Body of pancreas (tissue), 4 donors: ENCODE data around the gene TESMIN. TPM values are rescaled to one million over a fixed set of nuclear protein-coding genes. Genes with fewer than 3 reads are reported as not detected.

Experiments
- ATAC-seq: fragments of 150-250 bp; one replicate; pipeline ENCODE4 v1.9.1; 2016
- DNase-seq, 4 donors: peaks; one replicate each; pipeline ENCODE4 v3.0.0-alpha.2; 2019
- H3K27ac ChIP-seq, 4 donors: fragments of 200-600 bp; sonication (generic); 1 replicate in 3 of 4; 2 replicates in 1 of 4; pipeline versions ENCODE4 v1.5.1 to v1.6.1; 2016 to 2019; ENCODE audit warnings: mild to moderate bottlenecking in 1 of 4, mixed read lengths in 1 of 4, moderate library complexity in 1 of 4
- H3K27me3 ChIP-seq, 2 donors: fragments of 200-600 bp; sonication (generic); one replicate each; pipeline ENCODE4 v1.6.0; 2016; ENCODE audit warnings: mild to moderate bottlenecking in 1 of 2
- H3K36me3 ChIP-seq, 2 donors: fragments of 200-600 bp; sonication (generic); replicated peaks in 1 of 2; 2 replicates each; pipeline ENCODE4 v1.5.1; 2016; ENCODE audit warnings: low read depth in 2 of 2; ENCODE audit not compliant: insufficient read depth in 1 of 2
- H3K4me1 ChIP-seq: fragments of 200-600 bp; sonication (generic); one replicate; pipeline ENCODE4 v1.6.0; 2016
- H3K4me3 ChIP-seq, 2 donors: fragments of 200-600 bp; sonication (generic); 1 replicate in 1 of 2; 2 replicates in 1 of 2; pipeline ENCODE4 v1.5.1; 2016 to 2019
- H3K9me3 ChIP-seq, 3 donors: fragments of 200-600 bp; sonication (generic); 1 replicate in 2 of 3; 2 replicates in 1 of 3; pipeline ENCODE4 v1.5.1; 2016
- POLR2A ChIP-seq, 3 donors: fragments of 450-650 bp; IDR thresholded peaks; one replicate each; pipeline ENCODE4 v1.6.1; 2016; ENCODE audit warnings: antibody characterized with exemption in 3 of 3, mild to moderate bottlenecking in 2 of 3
- WGBS, 2 donors: methylation state at CpG; one replicate each; pipeline ENCODE4 v1.1.5; 2017; 5-methylcytosine and 5-hydroxymethylcytosine counted together
- intact Hi-C: fragments of 100-400 bp; cut with DNase I; formaldehyde crosslinking; loops from one replicate; pipeline ENCODE4 v1.15.1; 2023
- total RNA-seq, 2 donors: library from RNA; depleted of rRNA; stranded (reverse); fragments of >200 nt; gene quantifications; one replicate each; pipeline ENCODE4 v1.1.0, GENCODE V29; 2016
- TF ChIP-seq, protein P1 (sequence below), 7 experiments: fragments of 450-650 bp in 4 of 7; fragments of 200-600 bp in 3 of 7; sonication (generic) in 3 of 7; IDR thresholded peaks; one replicate each; pipeline ENCODE4 v1.5.1; 2016 to 2019; ENCODE audit warnings: antibody characterized with exemption in 7 of 7

TESMIN gene
- total RNA-seq, 2 donors from 2014 or later, result 1.6 to 7.9 TPM

DNA sequence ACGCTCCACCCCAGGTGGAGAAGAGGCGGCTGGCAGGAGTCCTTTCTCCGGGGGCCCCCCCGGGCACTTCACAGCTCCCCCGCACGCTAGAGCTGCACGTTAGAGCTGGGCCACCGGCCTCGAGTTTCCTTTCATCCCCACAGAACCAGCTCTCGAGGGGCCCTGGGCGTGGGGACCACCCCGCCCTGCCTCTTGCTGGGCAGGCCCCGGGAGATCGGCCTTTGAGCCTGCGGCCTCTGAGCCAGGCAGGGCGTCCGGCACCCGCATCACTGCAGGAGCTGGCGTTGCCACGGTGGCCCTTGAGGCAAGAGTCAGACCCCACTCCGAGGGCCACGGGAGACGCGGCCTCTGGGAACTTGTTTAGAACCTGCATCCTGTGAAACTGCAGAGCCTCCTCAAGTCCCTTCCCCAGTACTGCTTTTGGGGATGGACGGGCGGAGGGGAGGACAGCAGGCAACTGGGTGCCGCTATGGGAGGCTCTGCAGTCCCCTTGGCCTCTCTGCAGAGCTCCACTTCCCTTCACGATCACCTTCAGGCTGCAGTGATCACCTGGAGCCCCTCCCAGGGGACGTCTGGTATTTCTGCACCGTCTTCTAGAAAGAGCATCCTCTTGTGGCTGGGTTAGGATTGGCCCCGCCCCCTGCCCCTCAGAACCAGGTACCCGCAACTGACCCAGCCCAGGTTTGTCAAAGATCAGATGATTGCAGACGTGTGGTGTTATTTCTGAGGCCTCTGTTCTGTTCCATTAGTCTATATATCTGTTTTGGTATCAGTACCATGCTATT lies 80.9 kb downstream of the TESMIN start:
- intact Hi-C loops, result no loop called here
- TF ChIP-seq, protein P1, sequence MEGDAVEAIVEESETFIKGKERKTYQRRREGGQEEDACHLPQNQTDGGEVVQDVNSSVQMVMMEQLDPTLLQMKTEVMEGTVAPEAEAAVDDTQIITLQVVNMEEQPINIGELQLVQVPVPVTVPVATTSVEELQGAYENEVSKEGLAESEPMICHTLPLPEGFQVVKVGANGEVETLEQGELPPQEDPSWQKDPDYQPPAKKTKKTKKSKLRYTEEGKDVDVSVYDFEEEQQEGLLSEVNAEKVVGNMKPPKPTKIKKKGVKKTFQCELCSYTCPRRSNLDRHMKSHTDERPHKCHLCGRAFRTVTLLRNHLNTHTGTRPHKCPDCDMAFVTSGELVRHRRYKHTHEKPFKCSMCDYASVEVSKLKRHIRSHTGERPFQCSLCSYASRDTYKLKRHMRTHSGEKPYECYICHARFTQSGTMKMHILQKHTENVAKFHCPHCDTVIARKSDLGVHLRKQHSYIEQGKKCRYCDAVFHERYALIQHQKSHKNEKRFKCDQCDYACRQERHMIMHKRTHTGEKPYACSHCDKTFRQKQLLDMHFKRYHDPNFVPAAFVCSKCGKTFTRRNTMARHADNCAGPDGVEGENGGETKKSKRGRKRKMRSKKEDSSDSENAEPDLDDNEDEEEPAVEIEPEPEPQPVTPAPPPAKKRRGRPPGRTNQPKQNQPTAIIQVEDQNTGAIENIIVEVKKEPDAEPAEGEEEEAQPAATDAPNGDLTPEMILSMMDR (IDR thresholded peaks at IDR 0.05), result no peak
- no peak for TF ChIP-seq POLR2A (IDR thresholded peaks at IDR 0.05)
- no peak for ATAC-seq

DNA sequence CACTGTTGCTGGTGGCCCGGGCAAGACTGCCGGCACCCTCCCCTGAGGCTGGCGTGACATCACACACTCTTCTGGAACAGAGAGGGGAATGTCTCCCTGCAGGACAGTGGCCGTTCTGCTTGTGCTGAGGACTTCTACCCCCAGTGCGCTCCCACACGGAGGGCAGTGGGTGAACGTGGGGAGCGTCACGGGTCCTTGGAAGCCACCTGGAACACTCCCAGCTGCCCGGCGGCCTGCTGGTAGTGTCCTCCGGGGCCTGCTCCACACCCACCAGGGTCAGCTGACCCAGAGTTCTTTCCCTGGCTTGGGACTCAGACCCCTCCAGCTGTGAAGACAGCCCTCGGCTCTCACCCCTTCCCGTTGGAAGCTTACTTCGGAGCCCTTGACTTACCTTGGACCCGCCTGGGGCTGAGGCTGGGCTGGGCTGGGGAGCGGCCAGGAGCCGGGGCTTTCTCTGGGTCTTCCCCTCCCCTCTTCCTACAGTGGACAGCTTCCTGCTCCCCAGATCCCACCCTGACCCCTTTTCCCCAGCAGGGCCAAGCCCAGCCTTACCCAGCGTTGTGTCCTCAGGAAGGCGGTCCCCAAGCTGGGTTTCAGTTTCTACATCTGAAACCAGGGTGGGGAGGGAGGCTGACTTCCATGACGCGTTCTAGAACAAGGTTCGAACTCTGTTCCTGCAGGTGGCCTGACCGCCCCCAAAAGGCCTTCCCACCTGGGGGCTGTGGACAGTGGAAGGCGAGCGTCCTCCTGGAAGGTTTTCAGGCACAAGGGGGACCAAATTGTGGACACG lies 81.8 kb downstream of the TESMIN start:
- TF ChIP-seq POLR2A (IDR thresholded peaks at IDR 0.05), result no peak
- TF ChIP-seq, protein P1 (IDR thresholded peaks at IDR 0.05), result no peak
- ATAC-seq, result no peak
- 69 to 73% methylated on average over 11 to 27 of the region's 27 CpGs for WGBS, 2 donors
- Histone ChIP-seq H3K4me3 (no peak overlapping the region), H3K9me3 (no peaks in the 10 kb centered on the region), H3K27me3 (no peaks in the 10 kb centered on the region), H3K36me3 (no peaks in the 10 kb centered on the region), H3K4me1 (no peaks in the 10 kb centered on the region), H3K27ac (no peak overlapping the region)
- intact Hi-C loops, result no loop called here
- no peak for DNase-seq

More for the DNA sequence above, 80.9 kb downstream of the TESMIN start:
- no peak overlapping the region for H3K4me3 ChIP-seq
- no peaks in the 10 kb centered on the region for H3K36me3 ChIP-seq
- H3K27me3 ChIP-seq, result no peaks in the 10 kb centered on the region
- no peak for DNase-seq
- H3K9me3 ChIP-seq, result no peaks in the 10 kb centered on the region
- 43 to 71% methylated on average over 4 to 30 of the region's 33 CpGs for WGBS, 2 donors
- H3K4me1 ChIP-seq, result no peaks in the 10 kb centered on the region
- no peak overlapping the region for H3K27ac ChIP-seq

DNA sequence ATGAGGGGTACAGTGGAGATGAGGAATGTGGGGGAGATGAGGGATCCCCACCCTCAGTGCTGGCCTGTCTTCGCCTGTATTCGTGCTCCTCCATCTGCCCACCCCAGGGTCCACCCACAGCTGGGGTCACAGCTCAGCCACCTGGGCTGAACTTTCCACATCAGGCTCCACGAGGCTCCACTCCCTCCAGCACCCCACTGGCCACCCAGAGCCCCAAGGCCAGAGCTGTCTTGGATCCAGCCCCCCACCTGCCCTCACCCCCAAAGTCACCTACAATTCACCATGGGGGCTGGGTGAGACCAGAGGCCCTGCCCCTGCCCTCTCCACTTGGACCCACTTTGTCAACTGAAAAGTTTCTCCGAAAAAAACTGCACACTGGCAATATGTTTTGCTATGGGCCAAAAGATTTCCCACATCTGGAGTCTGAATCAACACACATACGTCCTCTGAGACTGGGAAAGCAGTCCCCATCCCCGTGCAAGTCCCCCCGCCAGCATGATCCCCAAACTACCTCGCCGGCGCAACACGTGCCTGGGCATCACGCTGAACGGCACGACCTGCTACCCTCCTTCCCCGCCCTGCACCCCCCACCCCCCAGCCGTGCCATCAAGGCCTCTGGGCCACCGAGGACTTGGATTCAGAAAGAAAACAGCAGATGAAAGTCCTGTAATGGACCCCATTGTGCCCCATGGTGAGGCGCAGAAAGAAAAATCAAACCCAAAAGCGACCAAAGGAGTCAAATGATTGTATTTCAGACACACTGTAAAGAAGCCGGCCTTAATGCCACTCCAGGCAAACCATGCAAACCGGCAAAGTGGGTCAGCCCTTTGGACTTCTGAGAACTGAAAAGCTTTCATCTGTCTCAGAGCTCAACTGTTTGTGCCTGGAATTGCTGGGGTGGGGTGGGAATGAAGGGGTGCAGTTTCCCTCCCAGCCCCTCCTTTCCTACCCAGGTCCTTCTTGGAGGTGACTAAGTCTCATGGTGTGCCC lies 83.5 kb downstream of the TESMIN start:
- Histone ChIP-seq H3K9me3 (no peaks in the 10 kb centered on the region), H3K27me3 (no peaks in the 10 kb centered on the region), H3K36me3 (no peaks in the 10 kb centered on the region), H3K27ac (no peak overlapping the region), H3K4me1 (no peaks in the 10 kb centered on the region), H3K4me3 (no peak overlapping the region)
- TF ChIP-seq POLR2A (IDR thresholded peaks at IDR 0.05), result no peak
- TF ChIP-seq, protein P1 (IDR thresholded peaks at IDR 0.05), result no peak
- DNase-seq (no peak), ATAC-seq (no peak)
- intact Hi-C loops, result no loop called here
- WGBS, 2 donors, result 66 to 71% methylated on average over 21 of the region's 21 CpGs

DNA sequence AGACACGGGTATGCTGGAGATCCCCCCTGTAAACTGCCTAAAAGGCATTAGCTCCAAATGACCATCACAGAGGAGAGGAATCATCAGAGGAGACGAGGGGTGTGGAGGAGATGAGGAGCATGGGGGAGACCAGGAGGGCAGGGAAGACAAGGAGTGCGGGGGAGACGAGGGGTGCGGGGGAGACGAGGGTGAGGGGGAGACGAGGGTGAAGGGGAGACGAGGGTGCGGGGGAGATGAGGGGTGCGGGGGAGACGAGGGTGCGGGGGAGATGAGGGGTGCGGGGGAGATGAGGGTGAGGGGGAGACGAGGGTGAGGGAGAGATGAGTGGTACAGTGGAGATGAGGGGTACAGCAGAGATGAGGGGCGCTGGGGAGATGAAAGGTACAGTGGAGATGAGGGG lies 84.5 kb downstream of the TESMIN start:
- DNase-seq (no peak), ATAC-seq (no peak)
- H3K4me1 ChIP-seq, result no peaks in the 10 kb centered on the region
- TF ChIP-seq POLR2A (IDR thresholded peaks at IDR 0.05), result no peak
- TF ChIP-seq, protein P1 (IDR thresholded peaks at IDR 0.05), result no peak
- H3K27me3 ChIP-seq, result no peaks in the 10 kb centered on the region
- H3K4me3 ChIP-seq, result no peak overlapping the region
- H3K27ac ChIP-seq, result no peak overlapping the region
- H3K36me3 ChIP-seq, result no peaks in the 10 kb centered on the region
- WGBS, 2 donors, result 50 to 63% methylated on average over 9 to 12 of the region's 15 CpGs
- intact Hi-C loops, result no loop called here
- H3K9me3 ChIP-seq, result no peaks in the 10 kb centered on the region
